ENCODE data around the gene CBLB. TPM values are rescaled to one million over a fixed set of nuclear protein-coding genes. Genes with fewer than 3 reads are reported as not detected.

The CBLB gene
- total RNA-seq, 1 experiment from 2014 or later = 29.3 TPM

GRCh38 chr3:105857601-105858000 lies 11.2 kb downstream of the CBLB start:
- DNase-seq (ENCODE audit: low read depth, low spot score) = no peak
- in situ Hi-C loops (cut with HindIII; ENCODE audit: low pct_unique_long_range_greater_than_20kb, low sequenced_read_pairs) = no loop called here

DNA sequence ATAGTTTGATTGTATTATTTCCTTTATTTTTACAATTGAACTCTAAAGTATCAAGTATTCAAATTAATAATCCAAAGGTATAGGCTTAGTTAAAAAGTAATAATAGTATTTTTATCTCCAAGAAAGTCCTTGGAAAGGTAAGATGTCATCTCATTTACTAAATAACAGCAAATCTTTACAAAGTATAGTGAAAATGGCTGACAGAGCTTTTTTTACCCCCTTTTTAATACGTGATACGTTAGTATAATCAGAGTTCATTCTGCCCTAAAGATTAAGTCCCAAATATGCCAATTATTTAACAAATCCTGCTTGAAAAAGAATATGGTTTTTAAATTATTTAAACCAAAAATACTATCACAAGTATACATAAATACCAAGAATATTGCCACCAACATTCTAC lies 12.2 kb downstream of the CBLB start:
- no peak for DNase-seq (ENCODE audit: low read depth, low spot score)
- in situ Hi-C loops (cut with HindIII; ENCODE audit: low pct_unique_long_range_greater_than_20kb, low sequenced_read_pairs) = no loop called here

- no peak for DNase-seq (ENCODE audit: low read depth, low spot score)
- in situ Hi-C loops (cut with HindIII; ENCODE audit: low pct_unique_long_range_greater_than_20kb, low sequenced_read_pairs) = no loop called here
Observed at GRCh38 chr3:105853801-105854432, 14.9 kb downstream of the CBLB start.

DNA sequence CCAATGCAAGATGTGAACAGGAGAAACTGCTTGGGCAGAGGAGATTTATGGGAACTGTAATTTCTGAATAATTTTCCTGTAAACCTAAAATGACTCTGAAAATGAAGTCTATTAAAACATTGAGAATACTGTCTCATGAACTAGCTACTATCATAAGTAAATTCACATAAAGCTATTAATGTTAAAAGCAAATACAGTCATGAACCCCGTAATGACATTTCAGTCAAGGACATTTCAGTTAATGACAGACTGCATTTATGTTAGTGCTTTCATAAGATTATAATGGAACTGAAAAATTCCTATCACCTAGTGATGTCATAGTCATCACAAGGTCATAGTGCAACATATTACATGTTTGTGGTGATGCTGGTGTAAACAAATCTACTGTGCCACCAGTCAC lies 17.2 kb downstream of the CBLB start:
- no peak for DNase-seq (ENCODE audit: low read depth, low spot score)
- in situ Hi-C loops (cut with HindIII; ENCODE audit: low pct_unique_long_range_greater_than_20kb, low sequenced_read_pairs) = no loop called here

GRCh38 chr3:105851176-105851575 lies 17.6 kb downstream of the CBLB start:
- in situ Hi-C loops (cut with HindIII; ENCODE audit: low pct_unique_long_range_greater_than_20kb, low sequenced_read_pairs) = no loop called here
- no peak for DNase-seq (ENCODE audit: low read depth, low spot score)

DNA sequence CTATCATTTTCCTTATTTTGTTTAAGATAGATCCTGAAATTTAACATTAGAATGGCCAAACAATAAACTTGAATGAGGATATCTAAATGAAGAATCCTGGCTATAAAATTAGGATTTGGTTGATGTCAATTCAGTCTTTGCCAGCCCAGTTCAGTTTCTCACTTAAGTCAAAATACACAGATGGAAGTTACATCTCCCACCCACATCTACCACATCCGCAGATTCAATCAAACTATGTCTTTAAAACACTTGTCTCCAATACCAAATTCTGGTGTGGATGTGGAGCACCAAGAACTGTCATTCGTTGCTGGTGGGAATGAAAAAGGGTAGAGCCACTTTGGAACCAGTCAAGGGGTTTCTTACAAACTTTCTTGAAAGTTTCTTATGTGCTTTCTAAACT lies 18.2 kb downstream of the CBLB start:
- in situ Hi-C loops (cut with HindIII; ENCODE audit: low pct_unique_long_range_greater_than_20kb, low sequenced_read_pairs) = no loop called here
- no peak for DNase-seq (ENCODE audit: low read depth, low spot score)

DNA sequence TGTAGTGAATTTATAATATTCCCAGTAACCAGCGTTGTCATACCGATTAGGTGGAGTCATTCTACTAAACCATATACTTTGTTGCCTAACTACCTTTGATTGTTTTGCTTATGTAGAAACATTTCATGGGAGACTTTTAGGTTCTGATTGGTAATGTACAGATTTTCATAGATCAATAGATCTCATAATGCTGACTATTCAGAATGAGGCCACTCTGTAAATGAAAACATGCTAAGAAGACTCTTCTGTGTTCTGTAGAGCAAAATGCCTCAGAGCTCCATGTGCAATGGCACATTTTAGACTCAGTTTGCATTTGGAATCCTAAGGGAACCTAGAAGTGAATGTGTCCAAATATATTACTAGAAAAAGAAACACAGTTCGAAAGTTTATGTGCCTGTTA lies 20.0 kb downstream of the CBLB start:
- in situ Hi-C loops (cut with HindIII; ENCODE audit: low pct_unique_long_range_greater_than_20kb, low sequenced_read_pairs) = no loop called here
- no peak for DNase-seq (ENCODE audit: low read depth, low spot score)

- in situ Hi-C loops (cut with HindIII; ENCODE audit: low pct_unique_long_range_greater_than_20kb, low sequenced_read_pairs) = no loop called here
- no peak for DNase-seq (ENCODE audit: low read depth, low spot score)
Observed at GRCh38 chr3:105847865-105848264, 20.9 kb downstream of the CBLB start.

DNA sequence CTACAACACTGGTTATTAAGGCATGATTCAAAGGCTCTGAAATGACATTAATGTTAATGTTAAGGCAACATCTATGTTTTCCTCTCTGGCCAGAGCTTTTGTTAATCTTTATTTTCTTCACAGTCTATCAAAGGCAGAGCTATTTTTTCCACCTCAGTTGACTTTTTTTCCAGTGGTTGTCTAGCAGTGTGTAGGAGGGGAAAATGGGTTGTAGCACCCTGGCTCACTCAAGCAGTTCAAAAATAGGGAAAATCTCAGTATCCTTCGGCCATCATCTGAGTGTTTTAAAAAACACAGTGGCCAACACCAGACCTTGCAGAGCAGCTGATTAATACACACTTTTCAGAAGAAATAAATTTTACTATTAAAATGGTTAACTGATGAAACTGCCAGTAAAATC lies 21.4 kb downstream of the CBLB start:
- in situ Hi-C loops (cut with HindIII; ENCODE audit: low pct_unique_long_range_greater_than_20kb, low sequenced_read_pairs) = no loop called here
- DNase-seq (ENCODE audit: low read depth, low spot score) = no peak

DNA sequence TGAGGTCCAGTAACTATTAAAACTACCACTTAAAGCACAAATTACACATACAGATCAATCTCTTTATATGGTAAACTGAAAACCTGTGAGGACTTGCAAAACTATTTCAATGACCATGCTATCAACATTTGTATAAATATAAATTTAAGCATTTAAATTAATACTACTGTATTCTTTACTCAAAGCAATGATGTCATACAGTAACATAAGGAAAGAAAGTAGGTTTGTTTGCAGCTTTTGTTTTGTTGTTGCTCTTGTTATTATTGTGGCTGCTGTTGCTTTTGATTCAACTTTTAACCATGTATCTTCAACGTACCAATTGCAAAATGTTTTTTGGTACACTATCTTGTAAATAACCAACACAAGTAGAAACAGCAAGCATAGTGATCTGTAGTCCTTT lies 22.0 kb downstream of the CBLB start:
- in situ Hi-C loops (cut with HindIII; ENCODE audit: low pct_unique_long_range_greater_than_20kb, low sequenced_read_pairs) = no loop called here
- no peak for DNase-seq (ENCODE audit: low read depth, low spot score)

GRCh38 chr3:105845488-105845887 lies 23.3 kb downstream of the CBLB start:
- in situ Hi-C loops (cut with HindIII; ENCODE audit: low pct_unique_long_range_greater_than_20kb, low sequenced_read_pairs) = no loop called here
- DNase-seq (ENCODE audit: low read depth, low spot score) = peak; percentile 69

DNA sequence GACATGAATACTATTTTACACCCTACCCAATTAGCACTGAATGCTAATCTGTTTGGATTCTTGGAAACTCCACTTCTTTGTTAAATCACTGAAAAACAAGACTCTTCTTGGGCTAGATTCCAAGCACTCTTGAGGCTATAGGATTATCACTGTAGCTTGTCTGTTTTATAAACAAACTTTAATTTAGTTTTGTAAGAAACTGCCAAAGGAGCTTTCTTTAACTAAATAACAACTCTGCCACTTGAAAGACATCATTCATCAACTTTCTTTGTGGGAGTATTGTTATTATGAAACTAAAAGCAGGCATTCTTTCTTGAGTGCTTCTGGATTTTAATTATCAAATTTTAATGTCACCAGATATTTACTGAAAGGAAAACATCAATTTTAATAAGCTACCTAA lies 24.1 kb downstream of the CBLB start:
- in situ Hi-C loops (cut with HindIII; ENCODE audit: low pct_unique_long_range_greater_than_20kb, low sequenced_read_pairs) = no loop called here
- DNase-seq (ENCODE audit: low read depth, low spot score) = peak; percentile 44

GRCh38 chr3:105843994-105844393 lies 24.8 kb downstream of the CBLB start:
- in situ Hi-C loops (cut with HindIII; ENCODE audit: low pct_unique_long_range_greater_than_20kb, low sequenced_read_pairs) = no loop called here
- DNase-seq (ENCODE audit: low read depth, low spot score) = no peak

DNA sequence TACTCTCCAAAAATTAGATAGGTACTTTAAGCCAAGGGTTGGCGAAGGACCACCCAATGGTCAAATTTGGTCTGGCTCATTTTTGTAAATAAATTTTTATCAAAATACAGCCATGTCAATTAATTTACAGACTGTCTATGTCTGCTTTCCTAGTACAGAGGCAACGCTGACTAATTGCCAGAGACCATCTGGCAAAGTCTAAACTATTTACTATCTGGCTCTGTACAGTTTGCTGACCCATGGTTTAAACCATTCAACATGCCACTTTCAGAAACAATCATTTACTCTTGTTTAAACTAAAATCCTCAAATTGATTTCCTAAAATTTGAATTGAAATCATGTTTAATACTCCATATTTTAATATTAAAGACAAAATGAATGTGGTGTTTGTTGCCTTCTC lies 25.9 kb downstream of the CBLB start:
- in situ Hi-C loops (cut with HindIII; ENCODE audit: low pct_unique_long_range_greater_than_20kb, low sequenced_read_pairs) = no loop called here
- DNase-seq (ENCODE audit: low read depth, low spot score) = no peak

- in situ Hi-C loops (cut with HindIII; ENCODE audit: low pct_unique_long_range_greater_than_20kb, low sequenced_read_pairs) = no loop called here
- DNase-seq (ENCODE audit: low read depth, low spot score) = no peak
Observed at GRCh38 chr3:105842449-105842848, 26.4 kb downstream of the CBLB start.

DNA sequence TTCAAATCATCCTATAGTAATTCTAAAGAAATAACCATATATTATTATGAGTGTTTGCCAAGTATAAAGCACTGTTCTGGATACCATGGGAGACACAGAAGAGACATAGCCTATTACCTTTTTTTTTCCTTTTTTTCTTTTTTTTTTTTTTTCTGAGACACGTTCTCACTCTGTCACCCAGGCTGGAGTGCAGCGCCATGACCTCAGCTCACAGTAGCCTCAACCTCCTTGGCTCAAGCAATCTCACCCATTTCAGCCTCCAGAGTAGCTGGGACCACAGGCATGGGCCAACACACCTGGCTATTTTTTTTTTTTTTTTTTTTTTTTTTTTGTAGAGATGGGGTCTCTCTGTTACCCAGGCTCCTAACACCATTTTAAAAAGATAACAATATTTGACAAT lies 30.9 kb downstream of the CBLB start:
- DNase-seq (ENCODE audit: low read depth, low spot score) = no peak
- in situ Hi-C loops (cut with HindIII; ENCODE audit: low pct_unique_long_range_greater_than_20kb, low sequenced_read_pairs) = no loop called here

DNA sequence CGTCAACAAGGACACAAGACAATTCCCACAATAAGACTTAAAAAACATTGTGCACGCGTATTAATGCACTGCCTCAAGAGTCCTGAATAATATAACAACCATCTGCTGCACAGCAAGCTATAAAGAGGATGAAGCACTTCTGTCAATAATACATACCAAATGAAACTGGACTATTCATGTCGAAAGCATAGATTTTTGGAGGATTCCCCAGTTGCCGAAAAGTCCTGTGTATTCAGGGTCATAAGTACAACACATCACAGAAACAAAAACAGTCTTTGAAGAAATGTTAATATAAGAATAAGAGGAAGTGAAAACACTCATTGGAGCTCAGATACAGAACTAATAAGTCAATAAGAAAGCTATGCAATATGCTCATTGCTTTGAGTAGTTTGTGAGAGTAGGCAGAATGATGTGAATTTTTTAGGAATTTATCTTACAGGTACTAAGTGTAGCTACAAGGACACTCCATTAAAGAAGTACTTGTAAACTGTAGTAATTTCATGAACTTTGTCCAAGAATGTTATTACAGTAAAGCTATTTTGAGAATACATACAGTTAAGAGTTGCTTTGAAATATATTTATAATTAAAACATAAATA lies 31.6 kb downstream of the CBLB start:
- DNase-seq (ENCODE audit: low read depth, low spot score) = no peak
- in situ Hi-C loops (cut with HindIII; ENCODE audit: low pct_unique_long_range_greater_than_20kb, low sequenced_read_pairs) = no loop called here

DNA sequence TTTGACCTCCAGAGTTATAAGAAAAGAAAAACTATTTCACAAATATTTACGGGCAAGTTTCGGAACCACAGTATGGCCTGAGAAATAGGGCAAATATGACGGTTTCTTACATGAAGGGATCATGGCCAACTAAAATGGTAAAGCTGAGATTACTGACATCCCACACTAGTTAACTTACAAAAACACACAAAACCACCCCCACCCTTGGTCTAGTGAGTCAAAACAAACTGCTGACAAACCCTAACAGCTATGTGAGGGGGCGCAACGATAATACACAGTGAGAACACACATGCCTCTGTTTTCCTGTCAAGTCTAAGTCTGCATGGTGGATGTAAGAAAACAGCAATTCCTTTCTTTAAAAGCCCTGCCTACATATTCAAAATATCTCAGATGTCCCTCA lies 32.3 kb downstream of the CBLB start:
- in situ Hi-C loops (cut with HindIII; ENCODE audit: low pct_unique_long_range_greater_than_20kb, low sequenced_read_pairs) = no loop called here
- DNase-seq (ENCODE audit: low read depth, low spot score) = peak; percentile 85

- in situ Hi-C loops (cut with HindIII; ENCODE audit: low pct_unique_long_range_greater_than_20kb, low sequenced_read_pairs) = no loop called here
- no peak for DNase-seq (ENCODE audit: low read depth, low spot score)
Observed at GRCh38 chr3:105835606-105836005, 33.2 kb downstream of the CBLB start.

DNA sequence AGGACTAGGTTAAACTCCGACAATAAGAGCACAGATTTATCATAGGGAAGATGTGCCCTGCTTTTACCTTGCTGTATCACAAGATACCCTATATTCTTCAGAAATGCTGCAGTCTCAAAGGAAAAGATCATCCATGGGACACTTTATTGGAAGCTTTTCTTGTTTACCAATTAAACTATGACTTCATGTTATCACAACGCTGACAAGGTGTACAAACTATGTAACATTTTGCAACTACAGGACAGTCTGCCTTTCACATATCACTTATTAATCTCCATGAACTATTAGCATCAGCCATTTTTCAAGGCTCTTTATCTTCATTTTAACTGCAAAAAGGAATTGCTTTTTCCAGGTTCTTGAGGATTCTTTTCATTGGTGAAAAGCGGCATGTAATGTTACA lies 34.0 kb downstream of the CBLB start:
- in situ Hi-C loops (cut with HindIII; ENCODE audit: low pct_unique_long_range_greater_than_20kb, low sequenced_read_pairs) = no loop called here
- DNase-seq (ENCODE audit: low read depth, low spot score) = no peak

Data from SK-MEL-5 (cell line).